H7 (cell line): ENCODE results near the gene DDN. TPM values are rescaled to one million over a fixed set of nuclear protein-coding genes. Genes with fewer than 3 reads are reported as not detected.
A peak's percentile ranks its signal among the peaks of the same experiment; 100 is the strongest.

Experiments
- DNase-seq: peaks from one replicate; pipeline ENCODE4 v3.0.0; 2012
- H3K27me3 ChIP-seq: 2 replicates; pipeline ENCODE4 v1.6.0; 2011; ENCODE audit warnings: mild to moderate bottlenecking, low read length; ENCODE audit not compliant: control insufficient read depth, insufficient read depth
- H3K36me3 ChIP-seq: replicated peaks from 2 replicates; pipeline ENCODE4 v1.5.1; 2011; ENCODE audit warnings: low read length; ENCODE audit not compliant: control insufficient read depth, insufficient read depth
- H3K4me3 ChIP-seq: 2 replicates; pipeline ENCODE4 v1.5.1; 2011; ENCODE audit warnings: low read depth, mild to moderate bottlenecking, control low read depth, low read length, moderate library complexity; ENCODE audit not compliant: insufficient read depth
- total RNA-seq: library from RNA; depleted of rRNA; stranded (reverse); fragments of >200 nt; shearing (Covaris generic); gene quantifications from 2 replicates; pipeline ENCODE4 v1.2.3, GENCODE V29; 2014; rRNA removed

The DDN gene
- total RNA-seq, 1 experiment from 2014 or later, result 0.10 TPM

GRCh38 chr12:48960834-48961233 is 38.3 kb downstream of the DDN start:
- H3K4me3 ChIP-seq, result no peak overlapping the region
- DNase-seq, result no peak
- 0 out of 2 replicates have a peak, but pooled peaks cover under 1% of the 10 kb centered on the region for H3K36me3 ChIP-seq
- H3K27me3 ChIP-seq, result no peaks in the 10 kb centered on the region; the same call in 1 of the 2 replicates

- Histone ChIP-seq H3K36me3 (peaks cover 4% of the 10 kb centered on the region), H3K4me3 (no peak overlapping the region), H3K27me3 (no peaks in the 10 kb centered on the region)
- no peak for DNase-seq
These were observed 41.2 kb downstream of the DDN start for GRCh38 chr12:48958049-48958388.

DNA sequence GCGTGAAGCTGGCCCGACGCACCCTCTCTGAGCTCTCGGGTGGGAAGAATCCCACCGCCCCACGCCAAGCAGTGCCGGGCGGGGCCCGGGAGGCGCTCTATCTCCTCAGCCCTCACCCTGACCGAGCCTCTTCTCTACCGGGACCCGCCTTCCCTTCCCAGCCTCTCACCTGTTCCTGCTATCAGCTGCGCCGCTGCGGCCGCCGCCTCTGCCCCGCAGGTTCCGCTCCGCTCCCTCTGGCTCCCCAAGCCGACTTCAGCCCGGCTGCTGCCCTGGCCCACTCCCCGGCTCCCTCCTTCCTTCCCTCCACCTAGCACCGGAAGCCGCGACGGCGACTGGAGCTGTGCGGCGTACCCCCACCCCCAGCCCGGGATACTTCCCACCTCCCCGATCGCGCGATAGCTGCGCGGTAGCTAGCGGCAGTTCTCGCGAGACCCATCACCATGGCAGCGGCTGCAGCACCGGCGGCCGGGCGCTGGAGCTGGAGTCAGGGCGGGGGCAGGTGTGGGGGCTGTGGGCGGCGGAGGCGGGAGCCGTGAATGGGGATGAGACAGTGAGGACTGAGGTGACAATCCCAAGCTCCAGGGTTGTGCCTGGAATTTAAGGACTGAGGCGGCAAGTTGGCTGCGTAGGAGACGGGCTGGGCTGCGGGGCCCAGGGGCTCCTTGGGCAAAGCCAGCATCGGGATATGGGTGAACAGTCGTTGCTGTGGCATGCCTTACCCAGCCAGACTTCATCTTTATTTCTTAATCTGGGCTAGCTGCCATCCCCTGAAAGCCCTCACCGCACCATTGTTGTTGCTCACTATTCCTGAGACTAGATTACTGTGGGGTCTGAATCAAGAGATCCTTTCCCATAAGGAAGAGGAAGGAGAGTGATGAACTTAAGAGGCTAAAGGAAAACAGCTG is 41.8 kb downstream of the DDN start, which contains the start of gene ARF3:
ARF3 (minus strand) TSS at position 347 of the 908 bp plus-strand sequence. CDS start 16,392 bp downstream, outside the sequence.
- peak; percentile 99 for DNase-seq
- Histone ChIP-seq H3K36me3 (peaks cover 7% of the 10 kb centered on the region), H3K27me3 (no peaks in the 10 kb centered on the region), H3K4me3 (peak within 1 kb of the TSS; percentile 98)

DNA sequence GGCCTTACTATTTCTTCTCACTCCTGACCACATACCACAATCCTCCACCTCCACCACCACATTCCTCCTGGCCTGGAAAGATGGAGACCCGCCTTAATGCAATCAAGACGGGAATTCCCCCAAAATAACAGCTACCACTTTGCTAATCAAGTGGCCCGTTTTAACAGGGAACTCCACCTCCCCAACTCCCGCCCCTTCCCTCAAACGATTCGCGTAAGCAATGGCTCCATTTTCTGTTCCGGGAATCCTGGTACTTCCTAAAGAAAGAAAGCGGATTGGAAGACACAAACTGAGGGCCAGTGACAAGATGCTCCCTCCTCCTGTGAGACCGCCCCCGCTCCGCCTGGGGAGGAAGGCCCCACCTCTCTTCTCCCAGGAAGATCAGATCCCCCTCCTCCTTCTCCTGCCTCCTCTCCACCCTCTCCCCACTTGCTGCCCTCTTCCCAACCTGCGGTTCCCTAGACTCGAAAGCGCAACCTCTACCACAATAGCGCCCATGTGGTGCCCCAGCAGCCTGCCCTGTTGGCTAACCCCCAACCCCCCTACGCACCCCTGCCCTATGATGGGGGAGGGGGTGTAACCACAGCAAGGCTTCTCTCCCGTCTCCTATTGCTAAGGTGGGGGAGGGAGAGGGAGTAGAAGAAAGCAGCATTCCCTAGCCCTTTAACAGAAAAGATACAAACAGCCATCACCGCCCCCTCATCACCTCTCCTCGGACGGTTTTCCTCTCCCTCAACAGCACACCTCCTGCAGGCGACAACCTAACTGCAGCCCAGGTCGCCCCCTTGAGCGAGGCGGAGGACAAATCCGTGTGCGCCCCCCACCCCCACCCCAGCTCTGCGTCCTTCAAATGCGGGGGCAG is 42.7 kb downstream of the DDN start:
- H3K27me3 ChIP-seq, result no peaks in the 10 kb centered on the region
- DNase-seq, result peak; percentile 93

DNA sequence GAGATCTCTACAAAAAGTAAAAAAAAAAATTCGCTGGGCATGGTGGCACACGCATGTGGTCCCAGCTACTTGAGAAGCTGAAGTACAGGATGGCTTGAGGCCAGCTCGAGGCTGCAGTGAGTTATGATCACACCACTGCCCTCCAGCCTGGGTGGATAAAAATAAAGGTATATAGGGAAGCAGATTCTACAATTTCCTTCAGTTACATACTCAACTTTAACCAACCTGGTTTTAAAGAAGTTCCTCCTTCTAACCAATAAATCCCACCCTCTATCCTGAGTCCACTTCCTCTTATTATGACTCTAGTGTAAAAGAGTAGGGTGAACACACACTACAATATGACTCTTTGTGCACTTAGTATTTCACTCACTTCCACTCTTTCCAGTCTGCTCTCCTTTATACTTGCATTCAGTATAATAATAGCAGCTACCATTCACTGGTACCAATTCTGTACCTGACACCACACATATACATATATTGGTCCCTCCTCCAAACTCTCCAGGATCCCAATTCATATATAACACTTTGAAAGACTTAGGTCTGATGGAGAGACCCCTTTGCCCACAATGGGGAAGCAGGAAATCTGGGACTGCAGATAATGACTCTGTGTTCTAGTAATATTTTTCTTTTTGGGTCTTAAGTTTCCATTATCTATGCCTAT is 44.2 kb downstream of the DDN start:
- no peak overlapping the region for H3K4me3 ChIP-seq

More for the DNA sequence above, 42.7 kb downstream of the DDN start:
- H3K36me3 ChIP-seq, result peaks cover 7% of the 10 kb centered on the region
- peak overlapping the region; percentile 98 for H3K4me3 ChIP-seq

GRCh38 chr12:48954061-48954460 is 45.1 kb downstream of the DDN start:
- no peaks in the 10 kb centered on the region for H3K27me3 ChIP-seq
- no peak for DNase-seq
- no peak overlapping the region for H3K4me3 ChIP-seq
- peaks cover 7% of the 10 kb centered on the region for H3K36me3 ChIP-seq

More for the DNA sequence above, 44.2 kb downstream of the DDN start:
- Histone ChIP-seq H3K27me3 (no peaks in the 10 kb centered on the region), H3K36me3 (peaks cover 7% of the 10 kb centered on the region)
- DNase-seq, result no peak

GRCh38 chr12:48952691-48953090 is 46.5 kb downstream of the DDN start:
- Histone ChIP-seq H3K36me3 (peaks cover 7% of the 10 kb centered on the region), H3K4me3 (no peak overlapping the region), H3K27me3 (no peaks in the 10 kb centered on the region)
- no peak for DNase-seq

GRCh38 chr12:48947727-48948126 is 51.4 kb downstream of the DDN start:
- Histone ChIP-seq H3K36me3 (peaks cover 3% of the 10 kb centered on the region), H3K4me3 (no peak overlapping the region), H3K27me3 (no peaks in the 10 kb centered on the region)
- no peak for DNase-seq

- Histone ChIP-seq H3K4me3 (no peak overlapping the region), H3K36me3 (peaks cover 2% of the 10 kb centered on the region; the same call in 1 of the 2 replicates), H3K27me3 (no peaks in the 10 kb centered on the region)
- DNase-seq, result no peak
These were observed 52.2 kb downstream of the DDN start for GRCh38 chr12:48946943-48947342.

DNA sequence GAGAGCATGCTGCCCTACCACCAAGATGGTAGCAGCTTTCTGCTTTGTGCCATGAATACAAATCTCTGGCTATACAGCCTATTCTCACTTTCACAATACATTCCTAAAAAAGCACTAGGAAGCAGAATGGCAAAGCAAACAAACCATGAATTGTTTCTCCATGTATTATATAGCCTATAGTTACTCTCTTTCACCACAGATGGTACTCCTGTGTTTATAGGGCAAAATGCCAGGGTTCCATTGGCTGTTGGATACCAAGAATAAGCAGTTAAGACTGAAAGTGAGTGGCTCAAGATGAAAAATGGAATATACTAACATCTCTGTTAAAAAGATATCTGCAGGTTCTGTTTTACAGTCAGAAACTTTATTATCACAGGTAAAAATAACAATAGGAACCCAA is 53.0 kb downstream of the DDN start:
- Histone ChIP-seq H3K4me3 (no peak overlapping the region), H3K27me3 (no peaks in the 10 kb centered on the region), H3K36me3 (peaks cover 2% of the 10 kb centered on the region)
- DNase-seq, result no peak

Other genes starting within 250 kb of the DDN start
- gene ADCY6, start 210.3 kb downstream of the DDN start, total RNA-seq, result 7.0 and 7.1 TPM in 2 replicates
- 3.2 and 4.6 TPM in 2 replicates for gene CACNB3, start 180.9 kb downstream of the DDN start, total RNA-seq
- 101 and 106 TPM in 2 replicates for gene DDX23, start 147.2 kb downstream of the DDN start, total RNA-seq
- gene RND1, start 133.5 kb downstream of the DDN start, total RNA-seq, result 0.94 and 3.0 TPM in 2 replicates
- 10.8 and 16.5 TPM in 2 replicates for gene FKBP11, start 73.9 kb downstream of the DDN start, total RNA-seq
- gene ARF3, start 41.9 kb downstream of the DDN start, total RNA-seq, result 68.9 and 95.1 TPM in 2 replicates
- gene WNT10B, start 27.6 kb downstream of the DDN start, total RNA-seq, result 0.83 and 0.92 TPM in 2 replicates
- not detected in 2 replicates for gene WNT1, start 21.1 kb downstream of the DDN start, total RNA-seq
- 44.2 and 51.1 TPM in 2 replicates for gene PRKAG1, start 19.4 kb upstream of the DDN start, total RNA-seq
- gene KMT2D, start 61.4 kb upstream of the DDN start, total RNA-seq, result 16.2 and 20.8 TPM in 2 replicates
- 5.5 and 7.1 TPM in 2 replicates for gene RHEBL1, start 70.6 kb upstream of the DDN start, total RNA-seq
- gene DHH, start 95.4 kb upstream of the DDN start, total RNA-seq, result not detected in 2 replicates
- gene LMBR1L, start 111.5 kb upstream of the DDN start, total RNA-seq, result 63.0 and 75.6 TPM in 2 replicates
- 3,556 and 4,028 TPM in 2 replicates for gene TUBA1B, start 132.0 kb upstream of the DDN start, total RNA-seq
- 268 and 321 TPM in 2 replicates for gene TUBA1A, start 189.7 kb upstream of the DDN start, total RNA-seq